ENCODE results near the gene CCR5AS.
"Not testable (repeated sequence)": the region's sequence is repeated elsewhere in the genome, so short reads cannot be mapped to it uniquely, and the experiment has no call there.

Gene CCR5AS

DNA sequence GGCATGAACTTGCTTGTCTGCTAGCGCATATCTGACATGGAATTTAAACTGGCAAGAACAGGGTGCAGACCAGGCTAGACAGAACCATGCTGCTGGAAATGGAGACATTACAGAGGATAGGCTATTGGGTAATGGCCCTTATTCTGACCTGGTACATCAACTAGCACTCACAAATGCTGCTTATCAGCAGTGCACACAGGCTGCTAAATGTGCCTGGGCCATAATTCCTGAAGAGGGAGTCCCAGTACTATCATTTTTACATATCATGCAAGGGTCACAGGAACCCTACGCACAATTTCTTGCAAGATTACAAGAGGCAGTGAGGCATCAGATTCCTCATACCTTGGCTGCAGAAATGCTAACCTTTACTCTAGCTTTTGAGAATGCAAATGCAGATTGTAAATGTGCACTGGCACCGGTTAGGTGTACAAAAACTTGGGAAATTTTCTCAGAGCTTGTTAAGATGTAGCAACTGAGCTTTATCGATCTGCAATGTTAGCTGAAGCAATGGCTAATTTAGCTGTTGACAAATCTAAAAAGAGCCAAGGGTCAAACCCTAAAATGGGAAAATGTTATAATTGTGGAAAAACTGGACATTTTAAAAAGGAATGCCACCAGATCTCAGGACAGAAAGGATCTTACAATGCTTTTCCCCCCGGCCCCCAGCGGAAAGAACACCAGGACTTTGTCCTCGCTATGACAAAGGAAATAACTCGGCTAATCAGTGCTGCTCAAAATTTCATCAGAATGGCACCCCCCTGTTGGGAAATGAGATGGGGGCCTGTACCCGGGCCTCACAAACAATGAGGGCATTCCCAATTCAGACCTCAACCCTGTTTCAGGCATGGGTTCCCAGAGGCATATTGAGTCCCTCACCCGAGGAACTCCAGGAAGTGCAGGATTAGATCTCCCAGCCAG lies 21.3 kb upstream of the CCR5AS start:
- Histone ChIP-seq H3K9me3 (peaks cover 0 to 12% (median 0%) of the 10 kb centered on the region in 3 donors), H3K27ac (no peak overlapping the region), H3K27me3 (no peaks in the 10 kb centered on the region), H3K4me3 (no peak overlapping the region), H3K36me3 (no peaks in the 10 kb centered on the region), H3K4me1 (no peaks in the 10 kb centered on the region)
- WGBS, 2 donors (ENCODE audit: low coverage in 1 of 2), result 30 to 77% methylated on average over 2 to 6 of the region's 10 CpGs
- ATAC-seq, result no peak
- TF ChIP-seq POLR2A (IDR thresholded peaks at IDR 0.05) (no peak), CTCF (IDR thresholded peaks at IDR 0.05) (no peak), EP300 (IDR thresholded peaks at IDR 0.05) (no peak), POLR2AphosphoS5 (IDR thresholded peaks at IDR 0.05) (no peak)

DNA sequence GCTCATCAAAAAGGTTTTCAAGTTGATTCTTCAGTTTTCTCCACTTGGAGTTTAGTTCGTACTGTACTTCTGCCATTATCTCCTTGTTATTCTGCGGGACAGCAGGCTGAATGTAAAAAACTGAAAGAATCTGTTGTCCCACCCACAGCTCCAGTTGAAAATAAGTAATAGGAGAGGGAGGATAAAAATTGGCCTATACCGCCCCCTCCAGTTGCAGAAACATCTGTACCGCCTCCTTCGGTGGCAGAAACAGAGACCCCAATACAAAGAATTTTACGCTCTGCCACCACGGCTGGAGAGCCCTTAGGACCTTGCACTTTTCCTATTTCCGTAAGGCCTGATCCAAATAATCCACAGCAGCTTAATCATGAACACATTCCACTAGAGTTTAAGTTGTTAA lies 20.5 kb upstream of the CCR5AS start:
- not testable (repeated sequence) for H3K27me3 ChIP-seq, H3K27ac ChIP-seq, H3K4me1 ChIP-seq, H3K4me3 ChIP-seq, H3K36me3 ChIP-seq, ATAC-seq
- WGBS, 2 donors (ENCODE audit: low coverage in 1 of 2), result 53 to 54% methylated on average over 5 to 8 of the region's 8 CpGs
- H3K9me3 ChIP-seq, result peaks cover 0 to 12% (median 0%) of the 10 kb centered on the region in 3 donors

- not testable (repeated sequence) for H3K27me3 ChIP-seq, ATAC-seq, H3K4me3 ChIP-seq, H3K9me3 ChIP-seq, H3K27ac ChIP-seq, H3K4me1 ChIP-seq, H3K36me3 ChIP-seq
- WGBS, 2 donors (ENCODE audit: low coverage in 1 of 2), result 77 to 82% methylated on average over 4 of the region's 4 CpGs
Observed at GRCh38 chr3:46426476-46426875, 19.6 kb upstream of the CCR5AS start.

- Histone ChIP-seq H3K9me3 (no peaks in the 10 kb centered on the region), H3K4me3 (no peak overlapping the region), H3K4me1 (no peaks in the 10 kb centered on the region), H3K36me3 (no peaks in the 10 kb centered on the region), H3K27me3 (no peaks in the 10 kb centered on the region), H3K27ac (no peak overlapping the region)
- TF ChIP-seq EP300 (IDR thresholded peaks at IDR 0.05) (no peak), POLR2AphosphoS5 (IDR thresholded peaks at IDR 0.05) (no peak), CTCF (IDR thresholded peaks at IDR 0.05) (no peak), POLR2A (IDR thresholded peaks at IDR 0.05) (no peak)
- ATAC-seq, result no peak
- WGBS, 2 donors (ENCODE audit: low coverage in 1 of 2), result 38 to 100% methylated on average over 2 to 4 of the region's 5 CpGs
Observed at GRCh38 chr3:46423588-46423987, 16.7 kb upstream of the CCR5AS start.

- no peaks in the 10 kb centered on the region for H3K4me1 ChIP-seq
- ATAC-seq, result no peak
- H3K27me3 ChIP-seq, result no peaks in the 10 kb centered on the region
- WGBS, 2 donors (ENCODE audit: low coverage in 1 of 2), result 75 to 100% methylated on average over 2 of the region's 6 CpGs
- no peaks in the 10 kb centered on the region for H3K9me3 ChIP-seq
- no peak overlapping the region for H3K4me3 ChIP-seq
- no peaks in the 10 kb centered on the region for H3K36me3 ChIP-seq
- H3K27ac ChIP-seq, result no peak overlapping the region
- TF ChIP-seq CTCF (IDR thresholded peaks at IDR 0.05), result no peak
- TF ChIP-seq EP300 (IDR thresholded peaks at IDR 0.05), result no peak
- no peak for TF ChIP-seq POLR2A (IDR thresholded peaks at IDR 0.05)
- no peak for TF ChIP-seq POLR2AphosphoS5 (IDR thresholded peaks at IDR 0.05)
Observed at GRCh38 chr3:46422617-46423016, 15.8 kb upstream of the CCR5AS start.

GRCh38 chr3:46420931-46421330 lies 14.1 kb upstream of the CCR5AS start:
- ATAC-seq, result no peak

More at GRCh38 chr3:46420931-46421330, 14.1 kb upstream of the CCR5AS start:
- no peaks in the 10 kb centered on the region for H3K27me3 ChIP-seq
- WGBS, 2 donors (ENCODE audit: low coverage in 1 of 2), result 50 to 100% methylated on average over 1 of the region's 2 CpGs
- H3K36me3 ChIP-seq, result no peaks in the 10 kb centered on the region
- H3K4me3 ChIP-seq, result no peak overlapping the region
- no peak for TF ChIP-seq POLR2AphosphoS5 (IDR thresholded peaks at IDR 0.05)
- no peak for TF ChIP-seq CTCF (IDR thresholded peaks at IDR 0.05)
- no peak for TF ChIP-seq EP300 (IDR thresholded peaks at IDR 0.05)
- TF ChIP-seq POLR2A (IDR thresholded peaks at IDR 0.05), result no peak
- H3K27ac ChIP-seq, result no peak overlapping the region
- no peaks in the 10 kb centered on the region for H3K9me3 ChIP-seq
- H3K4me1 ChIP-seq, result no peaks in the 10 kb centered on the region
